NK-92 (cell line): Measurements from ENCODE around the gene REV3L.
"Not testable (repeated sequence)": the region's sequence is repeated elsewhere in the genome, so short reads cannot be mapped to it uniquely, and the experiment has no call there.

Experiments used
- DNase-seq: peaks from one replicate; lab custom pipeline; 2025; ENCODE audit not compliant: unreplicated experiment; lab: John Stamatoyannopoulos, UW

REV3L gene

DNA sequence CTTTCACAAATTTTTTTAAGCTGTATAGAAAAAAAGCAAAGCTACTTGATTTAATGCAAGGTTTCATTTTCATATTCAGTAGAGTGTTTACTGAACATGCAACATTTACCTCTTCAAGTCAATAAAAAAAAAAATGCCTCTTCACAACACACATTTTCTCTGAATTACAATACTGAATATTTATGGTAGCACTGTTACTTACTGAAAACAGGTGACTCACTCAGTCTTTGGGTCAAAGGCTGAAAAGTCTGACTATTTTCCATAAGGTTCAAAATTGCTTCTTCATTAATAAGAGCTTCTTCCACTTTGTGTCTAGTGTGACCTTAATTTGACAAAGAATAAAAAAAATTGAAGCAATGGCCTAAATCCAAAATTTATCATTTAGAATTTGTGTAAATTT is 101.9 kb downstream of the REV3L start:
- DNase-seq, result no peak

DNA sequence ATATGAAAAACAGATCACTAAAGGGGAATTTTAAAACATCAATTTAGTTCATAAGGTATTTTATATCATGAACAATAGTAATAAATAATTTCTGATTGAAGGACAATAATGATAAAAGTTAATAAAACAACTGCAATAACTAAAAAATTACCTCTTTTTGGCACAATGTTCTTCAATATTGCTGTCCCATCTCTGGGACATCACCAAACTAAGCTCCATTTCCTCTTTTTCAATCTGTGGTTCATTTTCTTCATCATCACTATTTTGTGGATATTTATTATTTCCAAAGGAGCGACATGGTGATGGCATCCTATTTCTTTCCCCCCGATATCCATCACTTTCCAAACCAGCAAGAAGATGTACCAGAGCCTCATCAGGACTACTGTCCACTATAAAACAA is 103.2 kb downstream of the REV3L start:
- DNase-seq, result no peak

DNA sequence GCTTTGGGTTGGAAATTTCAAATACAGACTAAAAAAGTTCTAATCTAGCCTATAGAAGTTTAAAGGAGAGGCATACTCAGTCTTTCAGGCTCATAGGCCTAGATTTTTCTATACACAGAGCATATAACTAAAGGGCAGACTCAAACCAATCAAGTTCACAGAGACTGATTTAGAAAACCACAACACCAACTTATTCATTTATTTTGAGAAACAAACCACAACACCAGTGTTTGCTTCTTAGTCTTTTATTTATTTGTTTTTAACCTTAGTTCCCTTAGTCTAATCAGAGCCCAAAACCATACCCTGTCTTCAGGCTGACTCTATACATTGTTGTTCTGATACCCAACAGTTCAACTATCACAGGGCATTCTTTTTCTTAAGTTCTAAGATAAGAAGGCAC is 103.7 kb downstream of the REV3L start:
- no peak for DNase-seq

GRCh38 chr6:111377558-111378120 is 105.4 kb downstream of the REV3L start:
- DNase-seq, result no peak

DNA sequence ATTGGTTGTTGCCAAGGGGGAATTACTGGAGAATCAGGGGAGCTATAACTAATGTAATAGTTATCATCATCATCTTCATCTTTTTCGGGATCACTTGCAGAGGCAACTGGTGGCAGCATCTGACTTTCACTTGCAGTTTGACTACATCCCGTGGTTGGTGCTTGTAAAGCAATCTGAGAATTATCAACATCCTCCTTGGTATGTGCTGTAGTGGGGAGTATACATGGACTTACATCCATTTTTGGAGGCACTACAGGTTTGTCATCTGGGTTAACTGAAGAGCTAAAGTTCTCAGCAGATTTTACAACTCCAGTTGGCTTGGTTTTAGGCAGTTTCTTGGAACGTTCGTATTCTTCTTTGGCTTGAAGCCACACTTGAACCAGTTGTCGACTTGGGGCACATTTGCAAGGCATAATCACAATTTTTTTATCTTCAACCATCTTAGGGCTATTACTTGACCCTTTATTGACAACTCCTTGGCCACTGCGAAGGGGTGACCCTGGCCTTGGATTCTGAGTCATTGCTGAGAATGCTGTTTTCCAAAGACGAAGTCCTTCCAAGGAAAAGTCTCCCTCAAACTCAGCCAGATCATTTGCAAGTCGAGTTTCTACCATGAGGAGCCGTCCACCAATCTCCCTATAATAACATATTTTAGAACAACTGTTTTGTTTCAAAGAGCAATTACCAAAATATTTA is 115.5 kb downstream of the REV3L start:
- no peak for DNase-seq

DNA sequence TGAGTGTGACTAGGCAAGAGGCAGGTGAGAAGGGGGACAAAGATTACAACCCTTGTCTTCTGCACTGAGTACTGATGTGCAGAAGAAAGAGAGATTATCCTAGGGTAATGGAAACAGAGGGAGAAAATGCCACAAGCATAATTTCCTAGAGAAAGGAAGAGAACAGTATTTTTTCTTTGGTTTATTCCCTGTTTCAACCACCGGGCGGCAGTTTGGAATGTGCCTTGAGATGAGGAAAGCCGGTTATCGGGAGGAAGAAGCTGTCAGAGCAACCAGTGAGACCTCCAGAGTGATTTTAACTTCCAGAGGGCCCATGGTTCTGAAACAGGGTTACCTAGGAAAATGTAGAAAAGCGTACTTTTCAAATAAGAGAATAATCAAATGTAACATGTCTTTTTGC is 121.4 kb downstream of the REV3L start:
- DNase-seq, result no peak

DNA sequence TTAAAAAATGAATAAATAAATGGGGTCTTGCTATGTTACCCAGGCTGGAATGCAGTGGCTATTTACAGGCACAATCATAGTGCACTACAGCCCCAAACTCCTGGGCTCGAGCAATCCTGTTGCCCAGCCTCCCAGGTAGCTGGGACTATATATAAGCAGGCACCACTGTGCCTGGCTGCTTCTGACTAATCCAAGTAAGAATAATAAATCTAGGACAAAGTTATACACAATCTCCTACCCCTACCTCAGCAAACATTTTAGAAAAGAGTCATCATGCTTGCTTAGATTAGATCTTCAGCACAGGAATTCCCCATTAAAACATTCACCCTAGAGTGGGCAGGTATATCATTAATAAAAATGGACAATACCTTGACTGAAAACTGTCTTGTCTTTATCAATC is 124.6 kb downstream of the REV3L start:
- no peak for DNase-seq

- DNase-seq, result no peak
Measured at GRCh38 chr6:111357705-111358104, 125.3 kb downstream of the REV3L start.

GRCh38 chr6:111356551-111356950 is 126.5 kb downstream of the REV3L start:
- no peak for DNase-seq

- DNase-seq, result no peak
Measured at GRCh38 chr6:111354758-111355555, 128.1 kb downstream of the REV3L start.

DNA sequence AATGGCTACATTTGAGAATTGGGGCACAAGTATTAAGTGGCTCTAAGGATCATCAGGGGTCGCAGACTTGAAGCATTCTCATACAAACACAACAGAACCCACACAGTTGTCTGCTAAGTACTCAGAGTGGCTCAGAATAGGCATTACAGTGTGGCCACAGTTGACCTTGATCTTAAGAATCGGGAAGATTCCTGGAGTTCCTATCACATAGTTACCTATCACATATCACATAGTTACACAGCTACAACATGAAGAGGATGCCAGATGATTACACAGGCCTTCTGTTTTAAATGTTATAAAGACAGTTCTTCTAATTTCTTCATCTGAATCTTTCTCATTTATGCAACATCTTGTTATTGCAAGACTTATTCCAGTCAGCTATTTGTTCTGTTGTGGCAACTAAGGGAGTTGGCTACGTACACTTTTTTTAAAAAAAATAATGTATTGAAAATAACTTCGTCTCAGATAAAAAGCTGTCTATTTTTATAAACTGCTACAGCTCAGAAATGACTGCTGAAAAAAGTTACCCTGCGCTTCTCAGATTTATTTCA is 129.0 kb downstream of the REV3L start:
- DNase-seq, result no peak

DNA sequence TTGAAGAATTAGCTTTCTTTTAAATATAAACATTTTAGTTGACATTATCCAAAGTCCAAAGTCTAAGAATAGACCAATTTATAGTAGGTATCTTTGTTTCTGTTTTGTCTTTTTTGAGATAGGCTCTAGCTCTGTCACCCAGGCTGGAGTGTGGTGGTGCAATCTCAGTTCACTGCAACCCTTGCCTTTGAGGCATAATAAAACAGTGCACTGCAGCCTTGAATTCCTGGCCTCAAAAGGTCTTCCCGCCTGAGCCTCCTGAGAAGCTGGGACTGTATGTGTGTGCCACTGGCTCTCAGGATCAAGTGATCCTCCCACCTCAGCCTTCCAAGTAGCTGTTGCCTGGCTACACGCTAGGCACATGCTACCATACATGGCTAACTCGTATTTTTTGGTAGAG is 135.4 kb downstream of the REV3L start:
- DNase-seq, result no peak

DNA sequence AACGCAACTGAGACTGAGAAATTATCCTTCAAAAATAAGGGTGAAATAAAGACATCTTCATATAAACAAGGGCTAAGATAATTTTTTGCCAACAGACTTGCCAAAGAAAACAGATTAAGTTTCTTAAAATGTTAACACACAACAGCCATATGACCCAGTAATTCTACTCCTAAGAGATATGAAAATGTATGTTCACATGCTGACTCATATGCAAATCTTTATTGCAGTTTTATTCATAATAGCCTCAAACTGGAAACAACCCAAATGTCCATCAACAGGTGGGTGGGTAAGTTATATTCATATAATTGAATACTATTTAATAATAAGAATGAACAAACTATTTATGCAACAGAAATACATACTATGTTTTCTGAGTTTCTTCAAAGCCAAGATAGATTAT is 140.1 kb downstream of the REV3L start:
- no peak for DNase-seq

GRCh38 chr6:111339294-111339693 is 143.7 kb downstream of the REV3L start:
- DNase-seq, result no peak

DNA sequence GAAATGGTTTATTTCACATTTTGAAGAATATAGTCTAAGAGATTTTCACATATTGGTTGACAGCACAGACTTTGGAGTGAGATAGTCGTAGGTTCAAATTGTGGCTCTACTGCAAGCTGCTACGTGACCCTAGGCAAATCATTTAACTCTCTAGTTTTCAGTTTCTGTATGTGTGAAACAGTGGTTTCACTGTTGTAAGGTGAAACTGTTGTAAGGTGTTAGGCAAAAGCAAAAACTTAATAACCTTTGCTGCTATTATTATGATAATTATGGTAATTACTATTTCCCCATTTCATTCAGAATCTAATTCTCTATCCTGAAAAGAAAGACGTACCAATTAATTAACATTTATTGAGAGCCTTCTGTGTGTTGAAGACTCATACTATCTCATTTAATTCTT is 144.2 kb downstream of the REV3L start:
- DNase-seq, result no peak

GRCh38 chr6:111337829-111338236 is 145.2 kb downstream of the REV3L start:
- DNase-seq, result no peak

DNA sequence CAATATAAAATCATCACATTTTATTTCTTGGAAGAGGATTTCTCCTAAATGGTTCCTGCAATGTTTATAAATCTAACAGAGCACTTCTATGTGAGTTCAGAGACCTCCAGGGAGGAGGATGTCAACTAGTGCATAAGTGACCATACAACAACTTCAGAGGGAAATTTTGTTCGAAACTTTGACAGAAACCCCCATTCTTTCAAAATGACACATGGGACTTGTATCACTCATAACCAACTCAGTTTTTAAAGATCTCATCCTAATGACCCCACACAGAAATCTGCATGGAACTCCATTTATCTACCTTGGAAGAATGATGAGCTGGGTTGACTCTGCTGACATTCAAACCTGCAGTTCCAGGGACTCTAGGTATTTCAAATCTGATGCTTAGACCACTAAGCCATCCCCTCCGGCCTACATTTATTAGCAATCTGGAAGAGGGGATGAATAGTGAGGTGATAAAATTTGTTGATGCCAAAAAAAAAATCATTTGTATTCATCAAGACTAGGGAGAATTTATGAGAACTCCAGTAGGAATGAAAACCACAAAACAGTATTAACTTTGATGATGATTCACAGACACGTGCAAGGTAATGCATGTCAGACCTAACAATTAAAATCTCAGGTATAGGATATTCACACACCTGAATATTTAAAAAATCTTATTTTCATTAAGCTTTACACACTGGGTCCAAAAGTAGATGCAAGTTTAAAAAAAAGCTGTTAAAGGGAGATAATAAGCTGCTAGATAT is 153.0 kb downstream of the REV3L start:
- DNase-seq, result no peak

- no peak for DNase-seq
Measured at GRCh38 chr6:111326563-111326962, 156.5 kb downstream of the REV3L start.

DNA sequence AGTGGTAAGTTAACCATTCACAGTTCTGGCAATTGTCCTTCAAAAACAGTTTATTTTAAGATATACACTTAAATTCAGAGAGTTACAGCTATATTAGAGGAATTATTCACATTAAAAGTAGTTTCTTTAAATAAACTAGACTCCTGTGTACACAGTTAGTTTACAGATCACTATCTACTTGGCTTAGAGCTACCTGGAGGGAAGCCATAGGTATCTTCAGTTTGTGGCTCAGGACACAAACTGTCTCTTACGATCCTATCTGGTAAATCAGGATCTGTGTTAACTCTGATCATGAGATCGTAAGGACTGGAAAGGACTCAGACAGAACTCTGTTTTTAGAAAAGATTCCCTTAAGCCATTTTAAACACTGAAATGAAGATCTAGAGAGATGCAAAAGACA is 160.9 kb downstream of the REV3L start:
- no peak for DNase-seq

- DNase-seq, result not testable (repeated sequence)
Measured at GRCh38 chr6:111307950-111308349, 175.1 kb downstream of the REV3L start.

DNA sequence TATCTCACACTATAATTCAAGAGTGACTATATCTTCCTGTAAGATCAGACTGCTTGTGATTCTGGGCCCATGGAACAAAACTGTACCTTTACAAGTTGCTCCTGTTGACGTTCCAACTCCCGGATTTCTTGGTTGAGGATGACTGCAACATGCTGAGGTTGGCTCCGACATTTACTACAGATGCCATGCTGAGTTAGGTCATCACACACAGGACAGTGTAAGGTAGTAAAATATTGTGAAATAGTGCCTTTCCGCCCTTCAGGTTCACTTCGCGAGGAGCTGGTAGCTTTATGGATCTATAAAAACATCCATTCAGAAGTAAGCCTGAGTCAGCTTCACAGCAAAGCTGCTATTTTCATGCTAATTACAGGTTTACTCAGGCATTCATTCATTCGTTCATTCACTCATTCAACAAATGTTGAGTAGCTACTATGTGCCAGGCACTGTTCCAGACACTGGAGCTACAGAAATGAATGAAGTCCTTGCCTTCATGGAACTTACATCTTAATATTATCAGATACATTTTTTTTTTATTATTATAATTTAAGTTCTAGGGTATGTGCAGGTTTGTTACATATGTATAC is 175.7 kb downstream of the REV3L start:
- DNase-seq, result no peak
